Activated CD8-positive, alpha-beta memory T cell treated with anti-CD3 and anti-CD28 coated beads, Interleukin-2, amount 10 ng/mL, durations not matched to agents 7 days and 5 days (primary cell): ENCODE data around the gene WDR81. TPM values are rescaled to one million over a fixed set of nuclear protein-coding genes. Genes with fewer than 3 reads are reported as not detected.
A peak's percentile ranks its signal among the peaks of the same experiment; 100 is the strongest.
"Not testable (repeated sequence)": the region's sequence is repeated elsewhere in the genome, so short reads cannot be mapped to it uniquely, and the experiment has no call there.

Experiments
- ATAC-seq: fragments of 150-1000 bp; cut with Tn5 transposase; one replicate; pipeline ENCODE4 v1.10.0; 2021; ENCODE audit warnings: moderate library complexity
- CTCF ChIA-PET: fragments of 350-600 bp; sonication (Branson Sonifier 250); formaldehyde crosslinking; loops from one replicate; lab custom pipeline; 2021; ENCODE audit warnings: antibody characterized with exemption; lab: Charles Lee
- DNase-seq: peaks from one replicate; pipeline ENCODE4 v3.0.0-alpha.2; 2020
- H3K27ac Mint-ChIP-seq: one replicate; pipeline ENCODE4 v1.8.0; 2021; ENCODE audit warnings: mild to moderate bottlenecking, mixed read lengths
- H3K27me3 Mint-ChIP-seq: one replicate; pipeline ENCODE4 v1.8.0; 2021; ENCODE audit warnings: mixed read lengths
- H3K36me3 Mint-ChIP-seq: one replicate; pipeline ENCODE4 v1.8.0; 2021; ENCODE audit warnings: mild to moderate bottlenecking, mixed read lengths
- H3K4me1 Mint-ChIP-seq: one replicate; pipeline ENCODE4 v1.8.0; 2021; ENCODE audit warnings: mixed read lengths
- H3K4me3 Mint-ChIP-seq: one replicate; pipeline ENCODE4 v1.8.0; 2021; ENCODE audit warnings: mild to moderate bottlenecking, moderate library complexity, mixed read lengths
- H3K9me3 Mint-ChIP-seq: one replicate; pipeline ENCODE4 v1.8.0; 2022; ENCODE audit warnings: low read depth, mixed read lengths
- total RNA-seq, 2 experiments: library from RNA; stranded (reverse); gene quantifications; one replicate each; pipeline ENCODE4 v1.2.3, GENCODE V29; 2021

The WDR81 gene
- total RNA-seq, 2 experiments from 2014 or later: 28.7 to 32.1 TPM

- no peaks in the 10 kb centered on the region for H3K9me3 Mint-ChIP-seq
- CTCF ChIA-PET: no interaction called here
These were observed 17.4 kb upstream of the WDR81 start for GRCh38 chr17:1707107-1707506.

DNA sequence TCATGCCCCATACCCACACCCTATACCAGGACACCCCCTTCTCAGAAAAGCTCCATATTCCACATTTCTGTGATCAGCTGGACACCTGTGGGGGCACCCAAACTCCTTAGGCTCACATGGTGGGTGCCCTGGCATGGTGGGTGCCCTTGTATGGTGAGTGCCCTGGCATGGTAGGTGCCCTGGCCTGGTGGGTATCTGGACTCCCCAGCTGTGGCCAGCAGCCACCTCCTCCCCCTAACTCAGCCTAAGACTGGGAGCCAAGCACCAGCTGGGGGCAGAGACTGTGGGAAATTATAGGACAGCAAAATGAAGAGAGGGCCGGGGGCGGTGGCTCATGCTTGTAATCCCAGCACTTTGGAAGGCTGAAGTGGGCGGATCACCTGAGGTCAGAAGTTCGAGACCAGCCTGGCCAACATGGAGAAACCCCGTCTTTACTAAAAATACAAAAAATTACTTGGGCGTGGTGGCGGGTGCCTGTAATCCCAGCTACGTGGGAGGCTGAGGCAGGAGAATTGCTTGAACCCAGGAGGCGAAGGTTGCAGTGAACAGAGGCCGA, 15.6 kb upstream of the WDR81 start:
- H3K27ac Mint-ChIP-seq, H3K36me3 Mint-ChIP-seq, H3K4me1 Mint-ChIP-seq, DNase-seq, ATAC-seq, H3K9me3 Mint-ChIP-seq, H3K4me3 Mint-ChIP-seq: not testable (repeated sequence)
- H3K27me3 Mint-ChIP-seq: peaks cover 52% of the 10 kb centered on the region
- CTCF ChIA-PET: interaction anchor here (0.7 kb wide), 1 partner anchor 14 kb away, joined by 3 read pairs; no protein-coding TSS in a partner anchor

More at GRCh38 chr17:1707107-1707506, 17.4 kb upstream of the WDR81 start:
- H3K4me1 Mint-ChIP-seq: peaks cover 7% of the 10 kb centered on the region
- peaks cover 51% of the 10 kb centered on the region for H3K27me3 Mint-ChIP-seq
- no peak for ATAC-seq
- H3K4me3 Mint-ChIP-seq: no peak overlapping the region
- DNase-seq: no peak
- no peaks in the 10 kb centered on the region for H3K36me3 Mint-ChIP-seq
- no peak overlapping the region for H3K27ac Mint-ChIP-seq

DNA sequence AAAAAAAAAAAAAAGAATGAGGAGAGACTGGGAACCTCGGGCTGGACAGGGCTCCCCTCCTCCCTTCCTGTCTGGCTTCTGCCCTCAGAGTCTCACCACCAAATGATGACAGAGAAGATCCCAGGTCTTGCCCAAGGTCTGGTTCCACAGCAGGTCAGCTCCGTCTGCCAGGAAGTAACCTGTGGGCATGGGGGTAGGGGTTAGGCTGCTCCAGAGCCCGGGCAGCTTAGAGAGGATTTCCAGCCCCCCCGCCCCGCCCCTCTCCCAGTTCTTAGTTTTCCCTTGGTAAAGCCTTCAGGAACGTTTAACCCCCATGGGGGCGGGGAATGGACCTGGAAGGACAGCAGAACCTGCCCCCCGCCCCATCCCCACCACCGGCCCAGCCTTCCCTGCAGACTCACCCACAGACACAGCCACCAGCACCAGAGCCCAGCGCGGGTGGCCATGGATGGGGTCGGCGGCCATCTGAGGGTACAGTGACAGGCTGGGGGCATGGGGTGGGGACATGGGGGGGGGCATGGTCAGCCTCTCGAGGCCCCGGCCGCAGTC, 15.0 kb upstream of the WDR81 start:
- no peak for DNase-seq
- ATAC-seq: peak; percentile 8
- CTCF ChIA-PET: interaction anchor here (0.6 to 0.7 kb wide), 2 partner anchors 12 to 13 kb away, joined by 3 read pairs; no protein-coding TSS in a partner anchor
- Mint-ChIP-seq H3K9me3 (no peaks in the 10 kb centered on the region), H3K27ac (no peak overlapping the region), H3K4me3 (no peak overlapping the region), H3K4me1 (peaks cover 7% of the 10 kb centered on the region), H3K36me3 (no peaks in the 10 kb centered on the region), H3K27me3 (peaks cover 50% of the 10 kb centered on the region)

DNA sequence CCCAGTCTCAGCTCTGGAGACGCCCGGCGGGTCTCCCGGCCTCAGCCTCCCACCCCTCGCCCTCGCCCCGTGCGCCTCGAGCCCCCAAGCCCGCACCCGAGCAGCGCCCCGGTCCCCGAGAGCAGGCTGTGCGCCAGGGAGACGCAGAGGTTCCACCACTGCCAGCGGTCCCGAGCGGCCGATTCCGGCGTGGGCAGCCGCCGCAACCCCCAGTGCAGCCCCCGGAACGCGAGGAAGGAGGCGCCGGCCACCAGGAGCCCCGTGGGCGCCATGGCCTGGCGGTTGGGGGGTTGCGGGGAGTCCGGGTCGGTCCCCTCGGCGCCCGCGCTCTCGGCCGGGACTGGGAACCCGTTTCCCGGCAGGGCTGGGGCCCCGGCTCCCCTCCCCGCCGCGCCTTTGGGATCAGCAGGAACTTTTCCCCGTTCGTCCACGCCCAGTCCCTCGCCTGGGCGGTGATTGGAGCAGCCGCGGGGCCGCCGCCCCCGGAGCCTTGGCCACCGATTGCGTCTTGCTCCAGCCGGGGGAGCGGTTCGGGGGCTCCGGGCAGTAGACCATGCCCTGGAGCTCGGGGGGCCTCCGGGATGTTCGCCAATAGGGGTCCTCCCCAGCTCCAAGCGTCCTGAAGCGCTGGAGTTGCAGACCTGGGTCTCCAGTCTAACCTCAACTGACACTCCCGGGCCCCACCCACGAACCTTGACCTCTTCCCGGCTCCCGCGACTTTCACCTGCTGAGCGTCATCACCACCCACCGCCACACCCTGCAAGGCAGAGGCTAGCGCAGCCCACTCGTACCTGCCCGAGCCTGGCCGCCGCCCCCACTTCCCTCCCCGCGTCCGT, 14.3 kb upstream of the WDR81 start, which contains the start of gene TLCD2:
Gene TLCD2 (minus strand): TSS at position 407 of the 836 bp plus-strand sequence. CDS start 135 bp downstream, at position 272.
- Mint-ChIP-seq H3K4me1 (peaks cover 10% of the 10 kb centered on the region), H3K27me3 (peaks cover 44% of the 10 kb centered on the region), H3K36me3 (no peaks in the 10 kb centered on the region), H3K4me3 (peak within 1 kb of the TSS; percentile 21), H3K27ac (no peak within 1 kb of the TSS), H3K9me3 (no peaks in the 10 kb centered on the region)
- CTCF ChIA-PET: interaction anchor here (0.6 kb wide), 1 partner anchor 11 kb away, joined by 3 read pairs; no protein-coding TSS in a partner anchor
- DNase-seq (no peak), ATAC-seq (peak; percentile 50)

GRCh38 chr17:1710807-1711553, 13.5 kb upstream of the WDR81 start:
- peaks cover 10% of the 10 kb centered on the region for H3K4me1 Mint-ChIP-seq
- DNase-seq: no peak
- H3K36me3 Mint-ChIP-seq: no peaks in the 10 kb centered on the region
- no peak overlapping the region for H3K27ac Mint-ChIP-seq
- H3K4me3 Mint-ChIP-seq: peak overlapping the region; percentile 21
- peaks cover 39% of the 10 kb centered on the region for H3K27me3 Mint-ChIP-seq
- no peak for ATAC-seq
- H3K9me3 Mint-ChIP-seq: no peaks in the 10 kb centered on the region
- CTCF ChIA-PET: no interaction called here

GRCh38 chr17:1711804-1712203, 12.7 kb upstream of the WDR81 start:
- Mint-ChIP-seq H3K4me1 (peaks cover 10% of the 10 kb centered on the region), H3K27me3 (peaks cover 35% of the 10 kb centered on the region), H3K36me3 (no peaks in the 10 kb centered on the region), H3K27ac (no peak overlapping the region), H3K4me3 (no peak overlapping the region), H3K9me3 (no peaks in the 10 kb centered on the region)
- CTCF ChIA-PET: no interaction called here
- ATAC-seq (no peak), DNase-seq (no peak)

- no peak overlapping the region for H3K4me3 Mint-ChIP-seq
- CTCF ChIA-PET: no interaction called here
- H3K36me3 Mint-ChIP-seq: no peaks in the 10 kb centered on the region
- ATAC-seq (no peak), DNase-seq (no peak)
- peaks cover 12% of the 10 kb centered on the region for H3K4me1 Mint-ChIP-seq
- no peak overlapping the region for H3K27ac Mint-ChIP-seq
- no peaks in the 10 kb centered on the region for H3K9me3 Mint-ChIP-seq
- peaks cover 32% of the 10 kb centered on the region for H3K27me3 Mint-ChIP-seq
These were observed 12.2 kb upstream of the WDR81 start for GRCh38 chr17:1712271-1712670.

DNA sequence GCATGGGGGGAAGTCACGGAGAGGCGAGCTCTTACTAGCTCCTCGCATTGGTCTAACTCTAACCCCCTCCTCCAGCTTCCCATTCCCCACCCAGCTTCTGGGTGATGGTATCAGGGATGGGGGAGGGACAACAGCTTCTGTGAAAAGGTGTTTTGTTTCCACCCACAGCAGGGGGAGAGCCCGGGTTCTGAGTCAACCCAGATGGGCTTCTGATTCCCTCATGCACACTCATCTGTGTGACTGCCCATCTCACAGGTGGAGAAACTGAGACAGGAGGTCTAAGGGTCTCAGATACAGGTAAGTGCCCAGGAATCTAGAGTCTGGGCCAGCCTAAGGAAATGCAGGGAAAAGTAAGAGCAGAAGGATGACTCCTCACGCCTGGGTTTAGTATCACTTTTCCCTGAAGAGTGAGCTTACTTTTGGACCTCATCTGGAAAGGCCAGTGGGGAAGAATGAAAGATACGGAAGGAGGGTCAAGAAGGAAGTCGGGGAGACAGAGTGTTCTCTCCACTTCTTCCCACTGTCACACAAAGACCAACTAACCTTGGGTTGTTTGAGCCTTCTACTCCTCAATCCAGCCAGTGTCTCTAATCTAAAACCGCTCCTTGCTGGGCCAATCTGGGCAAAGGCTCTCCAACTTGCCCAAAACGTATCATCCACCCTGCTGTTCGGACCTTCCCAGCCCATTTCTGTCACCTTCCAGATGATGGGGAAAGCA, 11.2 kb upstream of the WDR81 start:
- H3K4me3 Mint-ChIP-seq: no peak overlapping the region
- H3K4me1 Mint-ChIP-seq: peaks cover 17% of the 10 kb centered on the region
- CTCF ChIA-PET: interaction anchor here (0.6 to 1.3 kb wide), 6 partner anchors 9 to 157 kb away, joined by 3 to 9 read pairs (median 4); no protein-coding TSS in a partner anchor
- no peaks in the 10 kb centered on the region for H3K9me3 Mint-ChIP-seq
- H3K36me3 Mint-ChIP-seq: no peaks in the 10 kb centered on the region
- DNase-seq (no peak), ATAC-seq (no peak)
- H3K27ac Mint-ChIP-seq: no peak overlapping the region
- H3K27me3 Mint-ChIP-seq: peaks cover 24% of the 10 kb centered on the region

DNA sequence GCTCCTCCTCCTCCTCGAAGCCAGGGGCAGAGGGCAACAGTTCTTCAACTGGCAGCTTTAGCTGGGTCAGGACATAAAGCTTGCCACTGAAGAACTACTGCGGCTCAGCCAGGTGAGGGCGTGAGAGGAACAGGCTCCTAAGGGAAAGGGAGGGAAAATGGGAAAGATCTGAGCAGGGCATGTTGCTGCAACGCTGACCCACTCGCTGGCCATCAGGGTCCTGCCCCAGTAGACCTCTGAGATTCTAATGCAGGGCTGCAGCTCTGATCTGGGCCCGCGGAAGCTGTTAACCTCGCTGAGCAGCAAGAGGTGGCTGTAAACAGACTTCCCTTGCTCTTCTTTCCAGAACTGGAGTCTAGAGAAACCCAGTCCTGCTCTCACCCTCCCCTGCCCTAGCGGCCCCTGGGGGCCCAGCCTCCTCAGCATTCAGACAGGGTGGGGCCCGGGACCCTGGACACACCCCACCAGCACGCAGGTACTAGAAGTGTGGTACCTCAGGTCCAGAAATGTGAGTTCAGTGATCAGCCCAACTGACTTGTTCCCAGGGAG, 10.6 kb upstream of the WDR81 start:
- Mint-ChIP-seq H3K27me3 (peaks cover 21% of the 10 kb centered on the region), H3K4me3 (no peak overlapping the region), H3K4me1 (peaks cover 18% of the 10 kb centered on the region), H3K27ac (no peak overlapping the region), H3K36me3 (no peaks in the 10 kb centered on the region), H3K9me3 (no peaks in the 10 kb centered on the region)
- ATAC-seq: no peak
- CTCF ChIA-PET: interaction anchor here (1.0 to 1.3 kb wide), 3 partner anchors 10 to 156 kb away, joined by 3 to 4 read pairs (median 4); no protein-coding TSS in a partner anchor
- no peak for DNase-seq

GRCh38 chr17:1714427-1714979, 10.0 kb upstream of the WDR81 start:
- Mint-ChIP-seq H3K4me3 (no peak overlapping the region), H3K36me3 (no peaks in the 10 kb centered on the region), H3K4me1 (peaks cover 18% of the 10 kb centered on the region), H3K9me3 (no peaks in the 10 kb centered on the region), H3K27ac (no peak overlapping the region), H3K27me3 (peaks cover 18% of the 10 kb centered on the region)
- peak; percentile 56 for DNase-seq
- CTCF ChIA-PET: no interaction called here
- no peak for ATAC-seq

DNA sequence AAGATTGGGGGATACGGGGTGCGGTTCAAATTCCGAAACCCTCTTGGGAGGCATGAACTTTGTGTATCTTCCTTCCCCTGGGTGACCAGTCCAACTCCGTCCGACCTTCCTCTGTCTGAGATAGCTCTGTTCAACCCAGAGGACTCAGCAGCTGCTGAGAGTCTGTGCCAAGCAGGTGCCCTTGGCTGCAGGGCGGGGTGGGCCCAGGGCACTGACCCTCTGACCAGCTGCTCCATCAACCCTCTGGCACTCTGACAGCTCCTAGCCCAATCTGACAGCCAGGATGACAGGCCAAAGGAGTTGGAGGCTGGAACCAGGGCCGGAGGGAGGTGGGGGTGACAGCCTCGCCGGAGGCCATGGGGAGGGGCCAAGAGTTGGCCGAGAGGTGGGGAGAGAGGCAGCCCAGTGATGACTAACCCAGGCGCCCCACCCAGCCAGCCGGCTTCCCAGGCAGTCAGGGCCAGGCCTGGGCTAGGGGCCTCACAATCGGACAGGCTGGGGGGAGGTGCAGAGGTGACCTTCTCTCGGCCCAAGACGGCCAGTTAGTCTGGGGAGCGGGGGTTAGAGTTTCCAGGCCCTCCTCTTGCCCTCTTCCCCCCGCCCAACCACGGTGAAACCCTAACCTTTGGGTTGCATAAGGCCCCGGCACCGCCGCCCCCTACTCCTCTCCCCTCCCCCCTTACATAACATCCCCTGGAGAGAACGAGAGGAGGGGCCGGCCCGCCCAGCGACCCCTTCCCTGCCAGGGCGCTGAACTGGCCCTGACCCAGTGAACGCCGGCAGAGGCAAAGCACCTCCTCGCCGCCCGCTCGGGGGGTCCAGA, 9.3 kb upstream of the WDR81 start:
- H3K4me1 Mint-ChIP-seq: peaks cover 20% of the 10 kb centered on the region
- CTCF ChIA-PET: interaction anchor here (1.0 to 2.6 kb wide), 5 partner anchors 42 to 151 kb away, joined by 3 to 21 read pairs (median 13); partner anchors contain the start of gene RILP
- H3K36me3 Mint-ChIP-seq: no peaks in the 10 kb centered on the region
- H3K4me3 Mint-ChIP-seq: peak overlapping the region; percentile 21
- H3K27ac Mint-ChIP-seq: no peak overlapping the region
- peak; percentile 70 for DNase-seq
- H3K9me3 Mint-ChIP-seq: no peaks in the 10 kb centered on the region
- ATAC-seq: no peak
- H3K27me3 Mint-ChIP-seq: peaks cover 18% of the 10 kb centered on the region
